Neural progenitor cell (in vitro differentiated cells): Measurements from ENCODE around the gene CHRNE. TPM values are rescaled to one million over a fixed set of nuclear protein-coding genes. Genes with fewer than 3 reads are reported as not detected.

Experiments
- DNase-seq: peaks from one replicate; pipeline ENCODE4 v3.0.0-alpha.2; 2016; ENCODE audit warnings: low spot score
- H2AFZ ChIP-seq: fragments of 200-600 bp; sonication (generic); replicated peaks from 2 replicates; pipeline ENCODE4 v1.6.1; 2016; ENCODE audit warnings: antibody characterized with exemption
- H3F3A ChIP-seq: fragments of 200-600 bp; sonication (generic); 2 replicates; pipeline ENCODE4 v1.6.1; 2016; ENCODE audit warnings: antibody characterized with exemption, low read depth
- H3K27ac ChIP-seq: fragments of 200-600 bp; sonication (generic); 2 replicates; pipeline ENCODE4 v1.5.1; 2016; ENCODE audit warnings: mild to moderate bottlenecking
- H3K27me3 ChIP-seq: fragments of 200-600 bp; sonication (generic); 2 replicates; pipeline ENCODE4 v1.6.1; 2016; ENCODE audit warnings: mild to moderate bottlenecking, moderate library complexity
- H3K36me3 ChIP-seq: fragments of 200-600 bp; sonication (generic); 2 replicates; pipeline ENCODE4 v1.5.1; 2016
- H3K4me1 ChIP-seq: fragments of 200-600 bp; sonication (generic); 2 replicates; pipeline ENCODE4 v1.6.1; 2016; ENCODE audit warnings: mixed run types
- H3K4me2 ChIP-seq: fragments of 200-600 bp; sonication (generic); 2 replicates; pipeline ENCODE4 v1.6.1; 2016
- H3K4me3 ChIP-seq: fragments of 200-600 bp; sonication (generic); 2 replicates; pipeline ENCODE4 v1.5.1; 2016
- H3K79me2 ChIP-seq: fragments of 200-600 bp; sonication (generic); 2 replicates; pipeline ENCODE4 v1.6.1; 2016; ENCODE audit warnings: low read depth
- H3K9ac ChIP-seq: fragments of 200-600 bp; sonication (generic); 2 replicates; pipeline ENCODE4 v1.6.1; 2016
- H3K9me3 ChIP-seq: fragments of 200-600 bp; sonication (generic); 2 replicates; pipeline ENCODE4 v1.5.1; 2016; ENCODE audit warnings: low read depth
- H4K20me1 ChIP-seq: fragments of 200-600 bp; sonication (generic); 2 replicates; pipeline ENCODE4 v1.6.1; 2016; ENCODE audit warnings: low read depth
- H3K27ac Mint-ChIP-seq: 3 replicates; pipeline ENCODE4 v1.8.0; 2021; ENCODE audit warnings: mixed read lengths
- H3K27me3 Mint-ChIP-seq: 2 replicates; pipeline ENCODE4 v1.8.0; 2022; ENCODE audit warnings: low read depth, mild to moderate bottlenecking, inconsistent platforms, moderate library complexity, mixed read lengths; ENCODE audit not compliant: insufficient read depth
- H3K36me3 Mint-ChIP-seq: 3 replicates; pipeline ENCODE4 v1.8.0; 2021; ENCODE audit warnings: mixed read lengths
- H3K4me1 Mint-ChIP-seq: 3 replicates; pipeline ENCODE4 v1.8.0; 2021; ENCODE audit warnings: mixed read lengths
- H3K4me3 Mint-ChIP-seq: 3 replicates; pipeline ENCODE4 v1.8.0; 2021; ENCODE audit warnings: mild to moderate bottlenecking, moderate library complexity, mixed read lengths
- H3K9me3 Mint-ChIP-seq: 3 replicates; pipeline ENCODE4 v1.8.0; 2020; ENCODE audit warnings: mixed read lengths
- EZH2 ChIP-seq: fragments of 200-600 bp; sonication (generic); IDR thresholded peaks from 2 replicates; pipeline ENCODE4 v1.6.1; 2017; ENCODE audit warnings: antibody characterized with exemption, mild to moderate bottlenecking, moderate library complexity
- EZH2phosphoT487 ChIP-seq: fragments of 200-600 bp; sonication (generic); IDR thresholded peaks from 2 replicates; pipeline ENCODE4 v1.6.1; 2017; ENCODE audit warnings: antibody characterized with exemption
- total RNA-seq: library from RNA; depleted of rRNA; stranded (reverse); fragments of >200 nt; gene quantifications from 2 replicates; pipeline ENCODE4 v1.2.3, GENCODE V29; 2015; ENCODE audit warnings: low replicate concordance
- TF ChIP-seq, protein P1 (sequence below): fragments of 200-600 bp; sonication (generic); IDR thresholded peaks from 2 replicates; pipeline ENCODE4 v1.5.1; 2017; ENCODE audit warnings: antibody characterized with exemption, mild to moderate bottlenecking

Gene CHRNE
- total RNA-seq, 1 donor from 2014 or later = not detected

DNA sequence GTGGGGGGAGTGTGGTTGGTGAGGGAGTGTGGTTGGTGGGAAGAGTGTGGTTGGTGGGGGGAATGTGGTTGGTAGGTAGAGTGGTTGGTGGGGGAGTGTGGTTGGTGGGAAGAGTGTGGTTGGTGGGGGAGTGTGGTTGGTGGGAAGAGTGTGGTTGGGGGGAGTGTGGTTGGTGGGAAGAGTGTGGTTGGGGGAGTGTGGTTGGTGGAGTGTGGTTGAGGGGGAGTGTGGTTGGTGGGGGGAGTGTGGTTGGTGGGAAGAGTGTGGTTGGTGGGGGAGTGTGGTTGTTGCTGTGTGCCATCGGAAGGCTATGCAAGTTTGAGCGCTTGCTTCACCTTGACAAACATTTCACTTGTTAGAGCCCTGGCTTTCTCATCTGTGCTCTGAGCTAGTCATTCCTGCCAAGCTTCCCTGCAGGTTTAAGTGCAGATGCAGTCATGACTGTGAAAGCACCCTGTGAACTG is 49.7 kb downstream of the CHRNE start:
- Mint-ChIP-seq H3K9me3 (no peaks in the 10 kb centered on the region), H3K27ac (no peak overlapping the region), H3K4me1 (peaks cover 36% of the 10 kb centered on the region), H3K36me3 (peaks cover 16% of the 10 kb centered on the region), H3K4me3 (no peak overlapping the region), H3K27me3 (peaks cover 2% of the 10 kb centered on the region)
- H3K79me2 ChIP-seq = peaks cover 12% of the 10 kb centered on the region
- H3K36me3 ChIP-seq = no peaks in the 10 kb centered on the region
- H3K9me3 ChIP-seq = no peaks in the 10 kb centered on the region
- DNase-seq = no peak
- H3K4me1 ChIP-seq = peaks cover 30% of the 10 kb centered on the region
- no peak overlapping the region for H3K4me2 ChIP-seq
- peaks cover 20% of the 10 kb centered on the region for H3F3A ChIP-seq
- no peak overlapping the region for H2AFZ ChIP-seq
- H4K20me1 ChIP-seq = peaks cover 5% of the 10 kb centered on the region
- TF ChIP-seq, protein P1, sequence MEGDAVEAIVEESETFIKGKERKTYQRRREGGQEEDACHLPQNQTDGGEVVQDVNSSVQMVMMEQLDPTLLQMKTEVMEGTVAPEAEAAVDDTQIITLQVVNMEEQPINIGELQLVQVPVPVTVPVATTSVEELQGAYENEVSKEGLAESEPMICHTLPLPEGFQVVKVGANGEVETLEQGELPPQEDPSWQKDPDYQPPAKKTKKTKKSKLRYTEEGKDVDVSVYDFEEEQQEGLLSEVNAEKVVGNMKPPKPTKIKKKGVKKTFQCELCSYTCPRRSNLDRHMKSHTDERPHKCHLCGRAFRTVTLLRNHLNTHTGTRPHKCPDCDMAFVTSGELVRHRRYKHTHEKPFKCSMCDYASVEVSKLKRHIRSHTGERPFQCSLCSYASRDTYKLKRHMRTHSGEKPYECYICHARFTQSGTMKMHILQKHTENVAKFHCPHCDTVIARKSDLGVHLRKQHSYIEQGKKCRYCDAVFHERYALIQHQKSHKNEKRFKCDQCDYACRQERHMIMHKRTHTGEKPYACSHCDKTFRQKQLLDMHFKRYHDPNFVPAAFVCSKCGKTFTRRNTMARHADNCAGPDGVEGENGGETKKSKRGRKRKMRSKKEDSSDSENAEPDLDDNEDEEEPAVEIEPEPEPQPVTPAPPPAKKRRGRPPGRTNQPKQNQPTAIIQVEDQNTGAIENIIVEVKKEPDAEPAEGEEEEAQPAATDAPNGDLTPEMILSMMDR = no peak
- TF ChIP-seq EZH2 = no peak
- no peak for TF ChIP-seq EZH2phosphoT487
- H3K27ac ChIP-seq = no peak overlapping the region
- no peak overlapping the region for H3K9ac ChIP-seq
- no peak overlapping the region for H3K4me3 ChIP-seq
- no peaks in the 10 kb centered on the region for H3K27me3 ChIP-seq

DNA sequence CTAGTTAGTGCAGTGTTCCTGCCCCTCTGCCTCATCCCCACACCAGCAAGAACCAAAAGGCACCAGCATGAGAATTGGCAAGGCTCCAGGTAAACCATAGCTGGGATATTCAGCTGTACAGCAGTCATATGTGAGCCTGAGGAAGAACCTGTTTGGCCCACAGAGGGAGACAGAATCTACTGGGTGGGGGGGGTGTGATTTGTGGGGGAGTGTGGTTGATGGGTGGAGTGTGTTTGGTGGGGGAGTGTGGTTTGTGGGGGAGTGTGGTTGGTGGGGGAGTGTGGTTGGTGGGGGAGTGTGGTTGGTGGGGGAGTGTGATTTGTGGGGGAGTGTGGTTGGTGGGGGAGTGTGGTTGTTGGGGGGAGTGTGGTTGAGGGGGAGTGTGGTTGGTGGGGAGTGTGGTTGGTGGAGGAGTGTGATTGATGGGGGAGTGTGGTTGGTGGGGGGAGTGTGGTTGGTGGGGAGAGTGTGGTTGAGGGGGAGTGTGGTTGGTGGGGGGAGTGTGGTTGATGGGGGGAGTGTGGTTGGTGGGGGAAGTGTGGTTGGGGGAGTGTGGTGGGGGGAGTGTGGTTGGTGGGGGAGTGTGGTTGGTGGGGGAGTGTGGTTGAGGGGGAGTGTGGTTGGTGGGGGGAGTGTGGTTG is 50.2 kb downstream of the CHRNE start:
- Mint-ChIP-seq H3K27me3 (peaks cover 2% of the 10 kb centered on the region), H3K4me1 (peaks cover 31% of the 10 kb centered on the region), H3K36me3 (peaks cover 16% of the 10 kb centered on the region), H3K27ac (no peak overlapping the region), H3K9me3 (no peaks in the 10 kb centered on the region), H3K4me3 (no peak overlapping the region)
- Histone ChIP-seq H3K36me3 (no peaks in the 10 kb centered on the region), H4K20me1 (peaks cover 5% of the 10 kb centered on the region), H3K4me2 (no peak overlapping the region), H3F3A (peaks cover 14% of the 10 kb centered on the region), H3K27ac (no peak overlapping the region), H2AFZ (no peak overlapping the region), H3K79me2 (peaks cover 12% of the 10 kb centered on the region), H3K9ac (no peak overlapping the region), H3K4me3 (no peak overlapping the region), H3K9me3 (no peaks in the 10 kb centered on the region), H3K27me3 (no peaks in the 10 kb centered on the region), H3K4me1 (peaks cover 24% of the 10 kb centered on the region)
- no peak for TF ChIP-seq EZH2phosphoT487
- no peak for TF ChIP-seq EZH2
- TF ChIP-seq, protein P1 = no peak
- DNase-seq = no peak

DNA sequence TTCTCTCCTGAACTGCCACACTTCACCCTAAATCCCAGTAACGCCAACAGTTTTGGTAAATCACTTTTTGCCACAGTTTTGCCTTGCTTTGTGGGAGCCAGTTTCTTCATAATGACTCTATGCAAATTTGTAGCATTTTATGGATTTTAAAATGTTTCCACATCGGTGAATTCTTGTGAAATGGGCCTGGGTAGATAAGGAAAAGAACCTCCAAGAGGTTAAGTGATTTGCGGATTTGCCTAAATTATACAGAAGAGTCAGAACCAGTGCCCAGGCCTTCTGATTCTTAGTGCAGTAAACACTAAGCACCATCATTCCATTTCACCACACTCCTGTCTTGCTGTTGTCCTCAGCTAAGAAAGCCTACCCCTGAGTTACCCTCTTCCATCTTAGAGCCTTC is 51.8 kb downstream of the CHRNE start:
- Mint-ChIP-seq H3K27ac (peak overlapping the region; percentile 27), H3K4me3 (no peak overlapping the region), H3K4me1 (peaks cover 17% of the 10 kb centered on the region), H3K9me3 (no peaks in the 10 kb centered on the region), H3K27me3 (peaks cover 2% of the 10 kb centered on the region), H3K36me3 (peaks cover 10% of the 10 kb centered on the region)
- no peak overlapping the region for H3K4me3 ChIP-seq
- H3K4me1 ChIP-seq = peaks cover 21% of the 10 kb centered on the region
- H3K9ac ChIP-seq = no peak overlapping the region
- H3F3A ChIP-seq = peaks cover 10% of the 10 kb centered on the region
- no peaks in the 10 kb centered on the region for H3K9me3 ChIP-seq
- no peaks in the 10 kb centered on the region for H3K36me3 ChIP-seq
- H2AFZ ChIP-seq = no peak overlapping the region
- peaks cover 8% of the 10 kb centered on the region for H3K79me2 ChIP-seq
- H3K4me2 ChIP-seq = no peak overlapping the region
- peaks cover 5% of the 10 kb centered on the region for H4K20me1 ChIP-seq
- no peaks in the 10 kb centered on the region for H3K27me3 ChIP-seq
- DNase-seq = no peak
- TF ChIP-seq EZH2 = no peak
- TF ChIP-seq, protein P1 = no peak
- no peak for TF ChIP-seq EZH2phosphoT487
- peak overlapping the region; percentile 48 for H3K27ac ChIP-seq
